Activated naive CD8-positive, alpha-beta T cell treated with anti-CD3 and anti-CD28 coated beads, Interleukin-2, amount 50 U/mL, for 24 hours (primary cell): Measurements from ENCODE around the gene FAM53B.

ENCODE experiments used
- ATAC-seq: fragments of 150-1000 bp; cut with Tn5 transposase; one replicate; pipeline ENCODE4 v1.10.0; 2021
- DNase-seq: peaks from one replicate; pipeline ENCODE4 v3.0.0; 2021
- H3K27ac Mint-ChIP-seq: one replicate; pipeline ENCODE4 v1.8.0; 2021; ENCODE audit warnings: mild to moderate bottlenecking, mixed read lengths
- H3K27me3 Mint-ChIP-seq: one replicate; pipeline ENCODE4 v1.8.0; 2021; ENCODE audit warnings: mixed read lengths
- H3K36me3 Mint-ChIP-seq: one replicate; pipeline ENCODE4 v1.8.0; 2021; ENCODE audit warnings: low read depth, mixed read lengths
- H3K4me1 Mint-ChIP-seq: one replicate; pipeline ENCODE4 v1.8.0; 2021; ENCODE audit warnings: mixed read lengths
- H3K4me3 Mint-ChIP-seq: one replicate; pipeline ENCODE4 v1.8.0; 2021; ENCODE audit warnings: mild to moderate bottlenecking, moderate library complexity, mixed read lengths
- H3K9me3 Mint-ChIP-seq: one replicate; pipeline ENCODE4 v1.8.0; 2021; ENCODE audit warnings: mixed read lengths

FAM53B gene

GRCh38 chr10:124737708-124738107 lies 6.5 kb downstream of the FAM53B start:
- Mint-ChIP-seq H3K4me1 (peaks cover 97% of the 10 kb centered on the region), H3K27me3 (peaks cover 6% of the 10 kb centered on the region), H3K27ac (no peak overlapping the region), H3K36me3 (peaks cover 5% of the 10 kb centered on the region), H3K9me3 (no peaks in the 10 kb centered on the region), H3K4me3 (no peak overlapping the region)
- ATAC-seq (no peak), DNase-seq (no peak)

GRCh38 chr10:124737221-124737620 lies 7.0 kb downstream of the FAM53B start:
- H3K36me3 Mint-ChIP-seq: peaks cover 7% of the 10 kb centered on the region
- H3K4me3 Mint-ChIP-seq: no peak overlapping the region
- peaks cover 6% of the 10 kb centered on the region for H3K27me3 Mint-ChIP-seq
- DNase-seq (no peak), ATAC-seq (no peak)
- no peak overlapping the region for H3K27ac Mint-ChIP-seq
- no peaks in the 10 kb centered on the region for H3K9me3 Mint-ChIP-seq
- H3K4me1 Mint-ChIP-seq: peaks cover 97% of the 10 kb centered on the region

- H3K36me3 Mint-ChIP-seq: peaks cover 12% of the 10 kb centered on the region
- peaks cover 98% of the 10 kb centered on the region for H3K4me1 Mint-ChIP-seq
- H3K9me3 Mint-ChIP-seq: no peaks in the 10 kb centered on the region
- H3K27ac Mint-ChIP-seq: no peak overlapping the region
- peaks cover 6% of the 10 kb centered on the region for H3K27me3 Mint-ChIP-seq
- no peak overlapping the region for H3K4me3 Mint-ChIP-seq
- ATAC-seq: no peak
- DNase-seq: no peak
Observed at GRCh38 chr10:124736491-124737136, 7.6 kb downstream of the FAM53B start.

GRCh38 chr10:124735491-124736286 lies 8.5 kb downstream of the FAM53B start:
- peaks cover 4% of the 10 kb centered on the region for H3K27me3 Mint-ChIP-seq
- H3K27ac Mint-ChIP-seq: no peak overlapping the region
- DNase-seq: no peak
- peaks cover 12% of the 10 kb centered on the region for H3K36me3 Mint-ChIP-seq
- no peak for ATAC-seq
- H3K4me1 Mint-ChIP-seq: peaks cover 96% of the 10 kb centered on the region
- H3K4me3 Mint-ChIP-seq: no peak overlapping the region
- H3K9me3 Mint-ChIP-seq: no peaks in the 10 kb centered on the region

GRCh38 chr10:124734311-124735166 lies 9.6 kb downstream of the FAM53B start:
- Mint-ChIP-seq H3K4me3 (no peak overlapping the region), H3K4me1 (peaks cover 95% of the 10 kb centered on the region), H3K9me3 (no peaks in the 10 kb centered on the region), H3K36me3 (peaks cover 12% of the 10 kb centered on the region), H3K27ac (peak overlapping the region; percentile 87), H3K27me3 (peaks cover 1% of the 10 kb centered on the region)
- DNase-seq: no peak
- peak; percentile 29 for ATAC-seq

- H3K4me3 Mint-ChIP-seq: peak overlapping the region; percentile 63
- peaks cover 95% of the 10 kb centered on the region for H3K4me1 Mint-ChIP-seq
- DNase-seq (no peak), ATAC-seq (no peak)
- H3K36me3 Mint-ChIP-seq: peaks cover 12% of the 10 kb centered on the region
- H3K27me3 Mint-ChIP-seq: no peaks in the 10 kb centered on the region
- peak overlapping the region; percentile 87 for H3K27ac Mint-ChIP-seq
- H3K9me3 Mint-ChIP-seq: no peaks in the 10 kb centered on the region
Observed at GRCh38 chr10:124733571-124734245, 10.5 kb downstream of the FAM53B start.

- Mint-ChIP-seq H3K4me1 (peaks cover 95% of the 10 kb centered on the region), H3K36me3 (peaks cover 12% of the 10 kb centered on the region)
- DNase-seq: peak; percentile 58
Observed at GRCh38 chr10:124732931-124733570, 11.1 kb downstream of the FAM53B start.

GRCh38 chr10:124731551-124731950 lies 12.6 kb downstream of the FAM53B start:
- Mint-ChIP-seq H3K27me3 (no peaks in the 10 kb centered on the region), H3K27ac (peak overlapping the region; percentile 79), H3K9me3 (no peaks in the 10 kb centered on the region), H3K36me3 (peaks cover 12% of the 10 kb centered on the region), H3K4me3 (no peak overlapping the region), H3K4me1 (peaks cover 94% of the 10 kb centered on the region)
- DNase-seq (no peak), ATAC-seq (no peak)

More at GRCh38 chr10:124732931-124733570, 11.1 kb downstream of the FAM53B start:
- peak overlapping the region; percentile 63 for H3K4me3 Mint-ChIP-seq
- ATAC-seq: peak; percentile 60
- no peaks in the 10 kb centered on the region for H3K27me3 Mint-ChIP-seq
- H3K9me3 Mint-ChIP-seq: no peaks in the 10 kb centered on the region
- peak overlapping the region; percentile 79 for H3K27ac Mint-ChIP-seq

- Mint-ChIP-seq H3K4me3 (no peak overlapping the region), H3K27ac (no peak overlapping the region)
Observed at GRCh38 chr10:124730790-124731189, 13.4 kb downstream of the FAM53B start.

GRCh38 chr10:124728830-124729661 lies 15.1 kb downstream of the FAM53B start:
- peak; percentile 19 for DNase-seq
- peak overlapping the region; percentile 50 for H3K4me3 Mint-ChIP-seq
- no peaks in the 10 kb centered on the region for H3K27me3 Mint-ChIP-seq

More at GRCh38 chr10:124730790-124731189, 13.4 kb downstream of the FAM53B start:
- Mint-ChIP-seq H3K36me3 (peaks cover 12% of the 10 kb centered on the region), H3K4me1 (peaks cover 93% of the 10 kb centered on the region), H3K9me3 (no peaks in the 10 kb centered on the region), H3K27me3 (no peaks in the 10 kb centered on the region)
- DNase-seq (no peak), ATAC-seq (no peak)

GRCh38 chr10:124728071-124728829 lies 15.9 kb downstream of the FAM53B start:
- Mint-ChIP-seq H3K9me3 (no peaks in the 10 kb centered on the region), H3K4me3 (peak overlapping the region; percentile 50), H3K27me3 (no peaks in the 10 kb centered on the region), H3K27ac (peak overlapping the region; percentile 78), H3K36me3 (peaks cover 11% of the 10 kb centered on the region), H3K4me1 (peaks cover 93% of the 10 kb centered on the region)
- DNase-seq (no peak), ATAC-seq (peak; percentile 72)

More at GRCh38 chr10:124728830-124729661, 15.1 kb downstream of the FAM53B start:
- no peak for ATAC-seq
- Mint-ChIP-seq H3K36me3 (peaks cover 11% of the 10 kb centered on the region), H3K9me3 (no peaks in the 10 kb centered on the region), H3K27ac (peak overlapping the region; percentile 78), H3K4me1 (peaks cover 93% of the 10 kb centered on the region)

GRCh38 chr10:124727361-124727960 lies 16.7 kb downstream of the FAM53B start:
- Mint-ChIP-seq H3K9me3 (no peaks in the 10 kb centered on the region), H3K36me3 (peaks cover 8% of the 10 kb centered on the region), H3K4me1 (peaks cover 93% of the 10 kb centered on the region), H3K27me3 (no peaks in the 10 kb centered on the region), H3K27ac (peak overlapping the region; percentile 78), H3K4me3 (peak overlapping the region; percentile 50)
- DNase-seq: no peak
- no peak for ATAC-seq
